Tibial nerve (tissue), 4 donors: ENCODE results near the gene AQP12A. TPM values are rescaled to one million over a fixed set of nuclear protein-coding genes. Genes with fewer than 3 reads are reported as not detected.
"Not testable (repeated sequence)": the region's sequence is repeated elsewhere in the genome, so short reads cannot be mapped to it uniquely, and the experiment has no call there.

Source experiments
- DNase-seq, 2 donors: peaks; one replicate each; pipeline ENCODE4 v3.0.0-alpha.2; 2019; ENCODE audit warnings: low spot score in 2 of 2
- H3K27ac ChIP-seq, 4 donors: fragments of 200-600 bp; sonication (generic) in 3 of 4; one replicate each; pipeline ENCODE4 v1.5.1; 2017 to 2019; ENCODE audit warnings: mild to moderate bottlenecking in 1 of 4
- H3K27me3 ChIP-seq, 2 donors: fragments of 200-600 bp; sonication (generic) in 1 of 2; one replicate each; pipeline versions ENCODE4 v1.5.1 to v1.6.0; 2017 to 2019
- H3K36me3 ChIP-seq, 3 donors: fragments of 200-600 bp; sonication (generic); one replicate each; pipeline ENCODE4 v1.5.1; 2018 to 2019
- H3K4me1 ChIP-seq, 4 donors: fragments of 200-600 bp; sonication (generic) in 3 of 4; one replicate each; pipeline ENCODE4 v1.5.1; 2017 to 2019
- H3K4me3 ChIP-seq, 4 donors: fragments of 200-600 bp; sonication (generic) in 3 of 4; one replicate each; pipeline ENCODE4 v1.5.1; 2017 to 2019; ENCODE audit warnings: mild to moderate bottlenecking in 1 of 4, moderate library complexity in 1 of 4
- H3K9me3 ChIP-seq, 4 donors: fragments of 200-600 bp; sonication (generic) in 3 of 4; one replicate each; pipeline ENCODE4 v1.5.1; 2017 to 2019
- CTCF ChIP-seq, 5 experiments: fragments of 200-600 bp in 3 of 5; fragments of 450-650 bp in 2 of 5; sonication (generic) in 3 of 5; IDR thresholded peaks; one replicate each; pipeline ENCODE4 v1.5.1; 2016 to 2019; ENCODE audit warnings: antibody characterized with exemption in 5 of 5, mild to moderate bottlenecking in 3 of 5, moderate library complexity in 2 of 5
- EP300 ChIP-seq, 2 donors: sonication (generic); formaldehyde crosslinking; IDR thresholded peaks; one replicate each; pipeline ENCODE4 v1.6.1; 2017; ENCODE audit warnings: antibody characterized with exemption in 2 of 2, mild to moderate bottlenecking in 1 of 2
- POLR2A ChIP-seq, 2 donors: fragments of 450-650 bp; IDR thresholded peaks; one replicate each; pipeline ENCODE4 v1.6.1; 2017; ENCODE audit warnings: antibody characterized with exemption in 2 of 2, mild to moderate bottlenecking in 2 of 2, moderate library complexity in 2 of 2
- WGBS, 2 donors: methylation state at CpG; one replicate each; pipeline ENCODE4 v1.1.5; 2018; 5-methylcytosine and 5-hydroxymethylcytosine counted together
- total RNA-seq, 4 donors: library from RNA; depleted of rRNA; stranded (reverse); fragments of >200 nt; gene quantifications; one replicate each; pipeline ENCODE4 v1.1.0, GENCODE V29; 2016

The AQP12A gene
- total RNA-seq, 4 donors from 2014 or later: 1.2 TPM; not detected in 3

DNA sequence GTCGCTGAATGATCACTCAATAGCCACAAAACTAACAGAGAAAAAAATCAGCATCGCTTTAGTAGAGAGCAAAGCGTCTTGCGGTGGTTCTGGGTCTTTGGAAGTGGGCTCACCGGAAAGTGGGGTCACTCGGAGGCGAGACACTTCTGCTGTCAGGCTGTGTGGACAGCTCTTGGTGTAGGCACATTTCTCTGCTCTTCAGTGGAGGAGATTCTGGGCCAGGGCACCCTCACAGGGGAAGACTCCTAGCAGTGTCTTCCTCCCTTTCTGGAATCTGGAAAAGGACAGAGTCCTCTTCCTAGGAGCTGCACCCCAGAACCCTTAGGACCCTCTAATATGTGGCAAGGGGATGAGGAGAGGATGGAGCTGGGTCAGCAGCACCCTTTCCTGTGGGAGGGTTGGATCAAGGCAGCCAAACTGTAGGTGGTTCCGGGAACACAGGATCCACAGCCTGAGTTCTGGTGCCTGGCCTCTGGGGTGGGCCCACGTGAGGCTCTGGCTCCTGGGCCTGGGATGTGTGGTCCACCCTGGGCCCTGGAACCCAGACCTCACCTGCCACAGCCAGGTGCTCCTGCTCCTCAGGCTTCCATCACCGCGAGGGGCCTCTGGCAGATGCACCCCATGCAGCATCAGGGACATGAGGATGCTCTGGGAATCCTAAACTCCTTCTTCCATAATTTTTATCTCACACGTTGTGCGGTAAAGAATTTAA, 41.3 kb upstream of the AQP12A start:
- 90 to 92% methylated on average over 13 of the region's 13 CpGs for WGBS, 2 donors
- TF ChIP-seq EP300 (IDR thresholded peaks at IDR 0.05) (no peak), POLR2A (IDR thresholded peaks at IDR 0.05) (no peak), CTCF (IDR thresholded peaks at IDR 0.05) (no peak)
- Histone ChIP-seq H3K36me3 (no peaks in the 10 kb centered on the region), H3K27me3 (peaks cover 0 to 53% of the 10 kb centered on the region in 2 donors), H3K27ac (no peak overlapping the region), H3K4me3 (no peak overlapping the region), H3K9me3 (peaks cover 0 to 5% (median 0%) of the 10 kb centered on the region in 4 donors), H3K4me1 (no peaks in the 10 kb centered on the region)
- no peak for DNase-seq

DNA sequence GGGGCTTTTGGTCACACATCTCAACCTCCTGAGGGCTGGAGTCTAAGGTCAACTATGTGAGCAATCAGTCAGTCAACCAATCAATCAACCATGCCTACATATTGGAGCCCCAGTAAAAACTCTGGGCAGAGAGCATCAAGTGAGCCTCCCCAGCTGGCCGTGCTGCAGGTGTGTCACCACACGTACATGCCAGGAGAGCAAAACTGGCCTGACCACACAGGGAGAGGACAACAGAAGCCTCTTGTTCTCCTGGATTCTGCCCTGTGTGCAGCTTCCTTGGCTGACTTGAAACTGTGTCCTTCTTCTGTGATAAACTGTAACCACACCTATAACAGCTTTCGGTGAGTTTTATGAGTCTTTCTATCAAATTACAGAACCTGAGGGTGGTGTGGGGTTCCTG, 40.5 kb upstream of the AQP12A start:
- H3K27me3 ChIP-seq: peaks cover 0 to 51% of the 10 kb centered on the region in 2 donors
- H3K27ac ChIP-seq: no peak overlapping the region
- H3K4me1 ChIP-seq: no peaks in the 10 kb centered on the region
- H3K4me3 ChIP-seq: no peak overlapping the region
- WGBS, 2 donors: 81 to 83% methylated on average over 3 of the region's 3 CpGs
- no peaks in the 10 kb centered on the region for H3K36me3 ChIP-seq
- TF ChIP-seq CTCF (IDR thresholded peaks at IDR 0.05) (no peak), POLR2A (IDR thresholded peaks at IDR 0.05) (no peak), EP300 (IDR thresholded peaks at IDR 0.05) (no peak)
- DNase-seq: no peak
- H3K9me3 ChIP-seq: peaks cover 0 to 5% (median 0%) of the 10 kb centered on the region in 4 donors

GRCh38 chr2:240655931-240656886, 35.5 kb upstream of the AQP12A start:
- Histone ChIP-seq H3K27me3 (peaks cover 0 to 22% of the 10 kb centered on the region in 2 donors), H3K27ac (no peak overlapping the region), H3K36me3 (no peaks in the 10 kb centered on the region), H3K4me3 (no peak overlapping the region), H3K9me3 (peaks cover 0 to 5% (median 0%) of the 10 kb centered on the region in 4 donors), H3K4me1 (no peaks in the 10 kb centered on the region)
- TF ChIP-seq EP300 (IDR thresholded peaks at IDR 0.05) (no peak), CTCF (IDR thresholded peaks at IDR 0.05) (no peak)
- DNase-seq: no peak
- 71 to 79% methylated on average over 10 of the region's 10 CpGs for WGBS, 2 donors

DNA sequence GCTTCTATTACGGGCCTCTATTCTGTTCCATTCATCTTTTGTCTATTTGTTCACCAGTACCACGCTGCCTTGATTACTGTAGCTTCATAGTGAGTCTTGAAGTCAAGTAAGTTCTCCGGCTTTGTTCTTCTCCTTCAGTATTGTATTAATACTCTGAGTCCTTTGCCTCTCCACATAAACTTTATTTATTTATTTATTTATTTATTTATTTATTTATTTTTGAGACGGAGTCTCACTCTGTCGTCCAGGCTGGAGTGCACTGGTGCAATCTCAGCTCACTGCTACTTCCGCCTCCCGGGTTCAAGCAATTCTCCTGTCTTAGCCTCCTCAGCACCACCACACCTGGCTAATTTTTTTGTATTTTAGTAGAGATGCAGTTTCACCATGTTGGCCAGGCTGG, 31.8 kb upstream of the AQP12A start:
- not testable (repeated sequence) for H3K27ac ChIP-seq, H3K4me3 ChIP-seq, DNase-seq, H3K9me3 ChIP-seq, H3K4me1 ChIP-seq, H3K36me3 ChIP-seq
- 86 to 87% methylated on average over 7 of the region's 7 CpGs for WGBS, 2 donors
- peaks cover 0 to 12% of the 10 kb centered on the region in 2 donors for H3K27me3 ChIP-seq

DNA sequence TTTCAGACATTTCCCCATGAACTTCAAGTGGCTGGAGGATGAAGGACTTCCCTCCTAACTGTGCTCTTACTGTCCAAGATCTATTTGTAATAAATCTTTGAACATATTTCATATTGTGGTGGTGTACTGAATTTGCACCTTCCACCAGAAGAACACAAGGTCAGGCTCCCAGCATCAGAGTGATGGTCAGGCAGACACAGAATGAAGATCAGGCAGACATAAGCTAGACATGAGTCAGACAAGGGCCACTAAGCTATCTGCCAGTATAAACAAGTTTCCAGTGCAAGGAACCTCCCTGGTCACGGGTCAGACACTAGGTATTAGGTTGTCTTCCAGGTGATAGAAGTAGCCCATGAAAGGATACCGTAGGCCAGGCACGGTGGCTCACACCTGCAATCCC, 29.0 kb upstream of the AQP12A start:
- WGBS, 2 donors: 88 to 93% methylated on average over 3 of the region's 3 CpGs
- no peak overlapping the region for H3K27ac ChIP-seq
- H3K4me3 ChIP-seq: no peak overlapping the region
- no peak for DNase-seq
- TF ChIP-seq POLR2A (IDR thresholded peaks at IDR 0.05) (no peak), EP300 (IDR thresholded peaks at IDR 0.05) (no peak), CTCF (IDR thresholded peaks at IDR 0.05) (no peak)
- no peaks in the 10 kb centered on the region for H3K36me3 ChIP-seq
- peaks cover 0 to 4% of the 10 kb centered on the region in 2 donors for H3K27me3 ChIP-seq
- H3K4me1 ChIP-seq: no peaks in the 10 kb centered on the region
- H3K9me3 ChIP-seq: peaks cover 0 to 14% (median 2%) of the 10 kb centered on the region in 4 donors
